GM12891 (cell line): ENCODE data around the gene CSNK1G1.
A peak's percentile ranks its signal among the peaks of the same experiment; 100 is the strongest.

Experiments
- DNase-seq: peaks from one replicate; pipeline ENCODE4 v3.0.0; 2011; ENCODE audit warnings: low spot score; ENCODE audit not compliant: insufficient read length
- FAIRE-seq: peaks from 2 replicates; lab custom pipeline; 2011; peaks lifted over from hg19 to GRCh38; lab: Jason Lieb, UNC
- PAX5 ChIP-seq: IDR thresholded peaks from 2 replicates; pipeline ENCODE4 v1.6.1; 2011; ENCODE audit warnings: low read length, moderate library complexity, mild to moderate bottlenecking; ENCODE audit not compliant: insufficient read depth, severe bottlenecking
- POLR2A ChIP-seq: IDR thresholded peaks from 2 replicates; pipeline ENCODE4 v1.6.1; 2011; ENCODE audit warnings: low read depth, low read length, control low read depth
- POLR2AphosphoS5 ChIP-seq: IDR thresholded peaks from 2 replicates; pipeline ENCODE4 v1.6.1; 2011; ENCODE audit warnings: low read depth, low read length, control low read depth
- POU2F2 ChIP-seq: IDR thresholded peaks from 2 replicates; pipeline ENCODE4 v1.6.1; 2011; ENCODE audit warnings: low read depth, mild to moderate bottlenecking, control low read depth, low read length, moderate library complexity
- SPI1 ChIP-seq: IDR thresholded peaks from 2 replicates; pipeline ENCODE4 v1.6.1; 2011; ENCODE audit warnings: low read depth, low read length, control low read depth
- TAF1 ChIP-seq: IDR thresholded peaks from 2 replicates; pipeline ENCODE4 v1.6.1; 2011; ENCODE audit warnings: low read depth, low read length, control low read depth

The CSNK1G1 gene

DNA sequence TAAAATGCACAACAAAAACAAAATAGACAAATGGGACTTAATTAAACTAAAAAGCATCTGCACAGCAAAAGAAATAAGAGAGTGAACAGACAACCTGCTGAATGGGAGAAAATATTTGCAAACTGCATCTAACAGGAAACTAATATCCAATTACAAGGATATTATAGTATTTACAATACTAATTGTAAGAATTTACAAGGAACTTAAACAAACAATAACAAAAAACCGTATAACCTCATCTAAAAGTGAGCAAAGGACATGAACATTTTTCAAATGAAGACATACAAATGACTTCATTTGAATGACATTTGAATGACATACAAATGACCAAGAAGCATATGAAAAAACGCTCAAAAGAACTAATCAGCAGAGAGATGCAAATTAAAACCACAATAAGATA is 66.4 kb downstream of the CSNK1G1 start:
- no peak for TF ChIP-seq POLR2A
- TF ChIP-seq TAF1: no peak
- no peak for TF ChIP-seq SPI1
- TF ChIP-seq POLR2AphosphoS5: no peak
- TF ChIP-seq POU2F2: no peak
- no peak for TF ChIP-seq PAX5
- no peak for DNase-seq
- FAIRE-seq: no peak

DNA sequence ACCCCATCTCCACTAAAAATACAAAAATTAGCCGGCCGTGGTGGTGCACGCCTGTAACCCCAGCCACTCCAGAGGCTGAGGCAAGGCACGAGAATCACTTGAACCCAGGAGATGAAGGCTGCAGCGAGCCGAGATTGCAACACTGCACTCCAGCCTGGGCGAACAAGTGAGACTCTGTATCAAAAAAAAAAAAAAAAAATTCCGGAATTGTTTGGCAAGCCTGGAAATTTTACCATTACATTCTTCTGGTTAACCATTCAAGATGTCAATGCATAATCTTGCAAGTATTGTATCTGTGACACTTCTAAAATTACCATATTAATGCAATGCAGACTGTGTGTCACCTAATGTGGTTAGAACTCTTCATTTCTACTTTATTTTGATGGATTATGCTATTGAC is 67.0 kb downstream of the CSNK1G1 start:
- DNase-seq (no peak), FAIRE-seq (no peak)
- TF ChIP-seq PAX5 (no peak), POU2F2 (no peak), TAF1 (no peak), SPI1 (no peak), POLR2AphosphoS5 (no peak), POLR2A (no peak)

DNA sequence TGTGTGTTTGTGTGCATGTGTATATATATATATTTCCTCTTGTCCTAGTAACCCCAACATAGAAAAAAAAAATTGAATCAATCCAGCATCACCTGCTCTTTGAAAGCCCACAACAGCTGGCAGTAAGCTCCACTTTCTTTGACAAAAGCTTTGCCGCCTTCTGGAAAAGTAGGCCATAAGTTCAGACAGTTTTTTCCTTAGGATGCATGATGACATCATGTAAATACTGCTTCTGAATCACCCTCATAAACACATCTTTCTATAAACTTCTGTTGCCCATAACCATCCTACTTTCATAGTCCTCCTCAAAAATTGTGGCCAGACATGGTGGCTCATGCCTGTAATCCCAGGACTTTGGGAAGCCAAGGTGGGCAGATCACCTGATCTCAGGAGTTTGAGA is 67.4 kb downstream of the CSNK1G1 start:
- TF ChIP-seq PAX5 (no peak), SPI1 (no peak), POLR2AphosphoS5 (no peak), POU2F2 (no peak), POLR2A (no peak), TAF1 (no peak)
- FAIRE-seq (peak; percentile 9), DNase-seq (no peak)

DNA sequence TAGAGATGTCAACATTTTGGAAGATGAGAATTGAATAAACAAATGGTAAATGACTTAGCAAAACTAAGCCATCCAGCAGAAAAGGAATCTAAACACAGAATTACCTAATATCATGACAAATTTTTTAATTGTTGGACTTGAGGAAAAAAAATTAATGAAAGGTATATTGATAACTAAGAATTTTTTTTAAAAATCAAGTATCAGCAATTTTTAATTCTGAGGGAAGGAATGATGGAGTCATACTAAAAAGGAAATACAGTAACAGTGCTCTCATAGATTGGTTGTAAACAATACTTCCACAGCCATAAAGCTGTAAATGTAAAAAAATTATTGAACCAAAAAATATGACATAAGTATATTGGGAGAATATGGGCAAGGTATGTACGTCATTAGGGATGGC is 68.0 kb downstream of the CSNK1G1 start:
- TF ChIP-seq POU2F2 (no peak), SPI1 (no peak), POLR2AphosphoS5 (no peak)
- FAIRE-seq (no peak), DNase-seq (no peak)

DNA sequence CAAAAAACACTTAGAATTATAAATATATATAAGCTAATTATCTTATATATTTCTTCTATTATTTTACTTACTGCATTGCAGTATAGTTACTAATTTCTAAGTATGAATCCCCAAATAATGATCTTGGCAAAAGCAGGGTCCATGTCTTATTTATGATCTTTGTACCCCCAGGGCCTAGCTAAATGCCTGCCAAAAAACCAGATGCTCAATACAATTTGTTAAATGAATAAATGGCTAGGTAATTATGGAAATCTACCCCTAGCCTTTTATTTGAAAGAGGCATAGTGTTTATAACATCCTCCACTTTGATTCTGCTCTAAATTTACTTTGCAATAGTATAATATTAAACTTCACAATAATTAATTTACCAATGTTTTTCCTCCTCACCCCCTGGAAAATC is 69.5 kb downstream of the CSNK1G1 start:
- FAIRE-seq: no peak
- TF ChIP-seq PAX5 (no peak), TAF1 (no peak), POLR2A (no peak)
- DNase-seq: no peak

DNA sequence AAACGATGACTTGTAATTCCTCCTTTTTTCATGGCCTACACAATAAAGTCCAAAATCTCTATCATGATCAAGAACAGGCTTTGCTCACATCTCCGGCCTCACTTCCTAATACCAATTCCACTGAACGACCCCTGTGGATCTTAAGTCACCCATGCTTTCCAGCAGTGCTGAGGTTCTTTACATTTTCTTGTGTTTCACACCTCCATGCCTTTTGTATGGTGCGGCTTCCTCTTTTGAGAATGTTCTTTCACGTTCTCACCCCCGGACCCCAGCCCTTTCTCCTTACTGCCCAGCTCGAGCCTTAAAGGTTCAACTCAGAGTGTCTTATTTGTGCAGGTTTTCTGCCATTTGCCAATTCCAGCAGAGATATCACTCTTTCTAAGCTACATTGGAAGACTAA is 70.1 kb downstream of the CSNK1G1 start:
- DNase-seq (no peak), FAIRE-seq (no peak)

DNA sequence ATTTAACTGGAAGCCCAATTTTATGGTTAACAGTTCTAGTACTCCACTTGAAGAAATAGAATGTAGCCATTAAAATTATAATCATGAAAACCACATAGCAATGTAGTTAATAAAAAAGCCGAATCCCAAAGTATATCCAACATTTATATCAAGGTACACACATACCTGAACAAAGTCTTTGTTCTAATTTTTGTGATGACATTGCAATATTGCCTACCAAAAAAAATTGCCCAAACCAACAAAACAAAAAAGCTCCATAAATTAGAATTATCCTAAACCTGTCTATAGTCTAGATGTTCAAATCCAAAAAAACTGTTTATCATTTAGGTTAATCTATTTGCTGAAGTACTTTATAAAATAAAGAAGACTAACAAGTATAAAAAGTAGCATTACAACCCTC is 70.8 kb downstream of the CSNK1G1 start:
- DNase-seq (no peak), FAIRE-seq (no peak)
- TF ChIP-seq PAX5 (no peak), SPI1 (no peak), POLR2AphosphoS5 (no peak), POU2F2 (no peak), POLR2A (no peak), TAF1 (no peak)

More for the DNA sequence above, 70.1 kb downstream of the CSNK1G1 start:
- TF ChIP-seq POLR2AphosphoS5 (no peak), POLR2A (no peak), PAX5 (no peak), SPI1 (no peak), POU2F2 (no peak), TAF1 (no peak)

DNA sequence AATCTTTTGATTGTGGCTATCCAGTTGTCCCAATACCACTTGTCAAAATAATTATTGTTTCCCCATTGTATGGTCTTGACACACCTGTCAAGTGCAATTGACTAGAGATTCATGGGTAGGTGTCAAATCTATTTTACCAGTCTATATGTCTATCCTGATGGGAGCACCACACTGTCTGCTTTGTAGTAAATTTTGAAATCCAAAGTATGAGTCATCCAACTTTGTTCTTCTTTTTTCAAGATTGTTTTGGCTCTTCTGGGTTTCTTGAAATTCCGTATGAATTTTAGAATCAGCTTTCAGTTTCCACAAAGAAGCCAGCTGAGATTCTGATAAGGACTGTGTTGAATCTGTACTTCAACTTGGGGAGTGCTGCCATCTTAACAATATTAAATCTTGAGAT is 71.9 kb downstream of the CSNK1G1 start:
- FAIRE-seq (no peak), DNase-seq (no peak)
- TF ChIP-seq POLR2AphosphoS5: no peak
- TF ChIP-seq PAX5: no peak
- no peak for TF ChIP-seq SPI1
- TF ChIP-seq POLR2A: no peak
- no peak for TF ChIP-seq POU2F2
- no peak for TF ChIP-seq TAF1

DNA sequence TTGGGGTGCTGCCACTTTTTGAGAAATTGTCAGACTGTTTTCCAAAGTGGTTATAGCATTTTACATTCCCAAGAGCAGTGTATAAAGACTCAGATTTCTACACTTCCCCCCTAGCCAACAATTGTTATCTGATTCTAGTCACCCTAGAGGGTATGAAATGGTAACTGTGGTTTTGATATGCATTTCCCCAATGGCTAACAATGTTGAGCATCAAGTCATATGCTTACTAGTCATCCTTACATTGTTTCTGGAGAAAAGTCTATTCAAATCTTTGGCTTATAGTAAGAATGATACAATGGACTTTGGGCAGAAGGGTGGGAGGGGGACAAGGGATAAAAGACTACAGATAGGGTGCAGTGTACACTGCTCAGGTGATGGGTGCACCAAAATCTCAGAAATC is 73.3 kb downstream of the CSNK1G1 start:
- TF ChIP-seq POLR2A: no peak
- TF ChIP-seq PAX5: no peak
- TF ChIP-seq POLR2AphosphoS5: no peak
- no peak for TF ChIP-seq POU2F2
- no peak for TF ChIP-seq SPI1
- no peak for TF ChIP-seq TAF1
- no peak for DNase-seq
- FAIRE-seq: no peak

DNA sequence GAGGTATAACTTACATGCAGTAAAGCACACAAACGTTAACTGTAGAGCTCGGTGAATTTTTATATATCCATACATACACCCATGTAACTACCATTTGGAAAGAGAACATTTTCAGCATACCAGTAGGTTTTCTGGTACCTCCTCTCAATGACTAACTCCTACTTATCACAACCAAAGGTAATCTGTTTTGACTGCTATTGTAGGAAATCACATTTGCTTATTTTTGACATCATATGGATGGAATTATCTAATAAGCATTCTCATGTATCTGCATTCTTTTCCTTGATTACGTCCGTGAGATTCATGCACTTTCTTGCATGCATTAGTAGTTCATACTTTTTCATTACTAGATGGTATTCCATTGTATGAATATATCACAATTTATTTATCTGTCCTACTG is 76.8 kb downstream of the CSNK1G1 start:
- DNase-seq (no peak), FAIRE-seq (no peak)

More for the DNA sequence above, 76.8 kb downstream of the CSNK1G1 start:
- TF ChIP-seq POLR2A (no peak), SPI1 (no peak), TAF1 (no peak), POLR2AphosphoS5 (no peak), PAX5 (no peak), POU2F2 (no peak)
